ENCODE data around the gene FHOD3.

DNA sequence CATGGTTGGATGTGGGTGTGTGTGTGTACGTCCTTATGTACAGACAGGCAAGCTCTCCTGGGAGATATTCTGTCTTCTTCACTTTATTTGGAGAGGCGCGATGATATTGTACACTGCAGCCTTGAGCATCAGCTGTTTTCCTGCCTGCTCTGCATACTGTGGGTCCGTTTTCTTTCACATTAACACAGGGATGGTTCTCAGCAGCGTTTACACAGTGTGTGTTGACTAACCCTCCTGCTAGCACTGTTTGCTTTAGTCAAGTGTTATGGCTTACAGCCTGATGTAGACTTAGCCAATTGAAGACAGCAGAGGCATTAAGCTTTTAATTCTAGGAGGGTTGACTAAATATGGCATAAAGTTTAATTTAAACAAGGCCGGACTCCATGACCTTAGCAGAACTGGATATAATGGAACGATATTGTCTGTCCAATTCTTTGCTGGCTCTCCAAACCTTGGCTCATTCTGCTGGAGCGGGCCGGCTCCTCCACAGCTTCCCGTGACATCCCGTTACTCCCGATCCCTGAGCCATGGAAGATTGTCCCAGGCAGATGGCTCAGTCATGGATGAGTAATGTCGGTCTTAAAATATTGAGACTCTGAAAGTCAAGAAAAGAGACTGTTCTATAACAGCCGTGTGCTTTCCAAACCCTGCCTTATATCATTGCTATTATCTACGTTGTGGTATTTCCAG, 396.6 kb downstream of the FHOD3 start:
- TF ChIP-seq, protein P1, sequence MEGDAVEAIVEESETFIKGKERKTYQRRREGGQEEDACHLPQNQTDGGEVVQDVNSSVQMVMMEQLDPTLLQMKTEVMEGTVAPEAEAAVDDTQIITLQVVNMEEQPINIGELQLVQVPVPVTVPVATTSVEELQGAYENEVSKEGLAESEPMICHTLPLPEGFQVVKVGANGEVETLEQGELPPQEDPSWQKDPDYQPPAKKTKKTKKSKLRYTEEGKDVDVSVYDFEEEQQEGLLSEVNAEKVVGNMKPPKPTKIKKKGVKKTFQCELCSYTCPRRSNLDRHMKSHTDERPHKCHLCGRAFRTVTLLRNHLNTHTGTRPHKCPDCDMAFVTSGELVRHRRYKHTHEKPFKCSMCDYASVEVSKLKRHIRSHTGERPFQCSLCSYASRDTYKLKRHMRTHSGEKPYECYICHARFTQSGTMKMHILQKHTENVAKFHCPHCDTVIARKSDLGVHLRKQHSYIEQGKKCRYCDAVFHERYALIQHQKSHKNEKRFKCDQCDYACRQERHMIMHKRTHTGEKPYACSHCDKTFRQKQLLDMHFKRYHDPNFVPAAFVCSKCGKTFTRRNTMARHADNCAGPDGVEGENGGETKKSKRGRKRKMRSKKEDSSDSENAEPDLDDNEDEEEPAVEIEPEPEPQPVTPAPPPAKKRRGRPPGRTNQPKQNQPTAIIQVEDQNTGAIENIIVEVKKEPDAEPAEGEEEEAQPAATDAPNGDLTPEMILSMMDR (conservative IDR thresholded peaks at IDR 0.05; ENCODE audit: low read length): no peak
- TF ChIP-seq EZH2phosphoT487 (IDR thresholded peaks at IDR 0.05; ENCODE audit: borderline replicate concordance): no peak
